Coronary artery (tissue), 2 donors: ENCODE data around the gene LNPEP.
"Not testable (repeated sequence)": the region's sequence is repeated elsewhere in the genome, so short reads cannot be mapped to it uniquely, and the experiment has no call there.

Experiments
- DNase-seq: peaks from one replicate; pipeline ENCODE4 v3.0.0-alpha.2; 2017; ENCODE audit warnings: low spot score
- H3K27ac ChIP-seq, 2 donors: fragments of 200-600 bp; sonication (generic); one replicate each; pipeline ENCODE4 v1.5.1; 2016 to 2019
- H3K4me3 ChIP-seq: fragments of 200-600 bp; sonication (generic); 2 replicates; pipeline ENCODE4 v1.5.1; 2016; ENCODE audit warnings: mild to moderate bottlenecking, moderate library complexity
- CTCF ChIP-seq: fragments of 200-600 bp; sonication (generic); IDR thresholded peaks from one replicate; pipeline ENCODE4 v1.5.1; 2019; ENCODE audit warnings: antibody characterized with exemption

LNPEP gene

GRCh38 chr5:96928931-96929708 lies 6.8 kb upstream of the LNPEP start:
- H3K27ac ChIP-seq, result no peak overlapping the region
- TF ChIP-seq CTCF, result no peak
- DNase-seq, result no peak

GRCh38 chr5:96930058-96930457 lies 5.8 kb upstream of the LNPEP start:
- no peak for TF ChIP-seq CTCF
- H3K4me3 ChIP-seq, result no peak overlapping the region
- H3K27ac ChIP-seq, result no peak overlapping the region
- no peak for DNase-seq

More at GRCh38 chr5:96928931-96929708, 6.8 kb upstream of the LNPEP start:
- H3K4me3 ChIP-seq, result no peak overlapping the region

- Histone ChIP-seq H3K27ac (no peak overlapping the region), H3K4me3 (no peak overlapping the region)
- no peak for DNase-seq
- TF ChIP-seq CTCF, result no peak
These were observed 5.3 kb upstream of the LNPEP start for GRCh38 chr5:96930589-96930988.

GRCh38 chr5:96931037-96931436 lies 4.8 kb upstream of the LNPEP start:
- H3K4me3 ChIP-seq, H3K27ac ChIP-seq, DNase-seq: not testable (repeated sequence)

- TF ChIP-seq CTCF, result no peak
- no peak overlapping the region for H3K27ac ChIP-seq
These were observed 4.3 kb upstream of the LNPEP start for GRCh38 chr5:96931605-96932004.

GRCh38 chr5:96932026-96932425 lies 3.9 kb upstream of the LNPEP start:
- no peak for TF ChIP-seq CTCF
- no peak for DNase-seq
- Histone ChIP-seq H3K27ac (no peak overlapping the region), H3K4me3 (no peak overlapping the region)

More at GRCh38 chr5:96931605-96932004, 4.3 kb upstream of the LNPEP start:
- DNase-seq, result no peak
- H3K4me3 ChIP-seq, result no peak overlapping the region

- DNase-seq, result no peak
- no peak for TF ChIP-seq CTCF
- Histone ChIP-seq H3K27ac (peak overlapping the region; percentile 98 to 99), H3K4me3 (peak overlapping the region; percentile 98)
These were observed 1.8 kb upstream of the LNPEP start for GRCh38 chr5:96933764-96934707.
